IPS-18c (cell line): ENCODE measurements around the gene LCOR.

Experiments
- H3K4me3 ChIP-seq: 2 replicates; pipeline ENCODE4 v1.7.0; 2013; ENCODE audit warnings: low read depth, mild to moderate bottlenecking, low read length, moderate library complexity; ENCODE audit not compliant: insufficient read depth
- H3K9me3 ChIP-seq: one replicate; pipeline ENCODE4 v1.6.1; 2013; ENCODE audit warnings: mild to moderate bottlenecking, low read length, moderate library complexity; ENCODE audit not compliant: control insufficient read depth, insufficient read depth

LCOR gene

DNA sequence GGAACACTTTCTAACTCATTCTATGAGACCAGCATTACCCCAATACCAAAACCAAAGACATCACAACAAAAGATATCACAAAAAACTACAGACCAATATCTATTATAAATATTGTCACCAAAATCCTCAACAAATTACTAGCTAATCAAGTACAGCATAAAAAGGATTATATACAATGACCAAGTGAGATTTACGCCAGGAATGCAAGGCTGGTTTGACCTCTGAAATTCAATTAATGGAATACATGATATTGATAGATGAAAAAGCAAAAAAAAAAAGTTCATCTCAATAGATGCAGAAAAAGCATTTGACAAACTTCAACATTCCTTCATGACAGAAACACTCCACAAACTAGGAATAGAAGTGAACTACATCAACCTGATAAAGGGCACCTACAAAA is 175.3 kb downstream of the LCOR start:
- Histone ChIP-seq H3K4me3 (no peak overlapping the region), H3K9me3 (no peaks in the 10 kb centered on the region)

DNA sequence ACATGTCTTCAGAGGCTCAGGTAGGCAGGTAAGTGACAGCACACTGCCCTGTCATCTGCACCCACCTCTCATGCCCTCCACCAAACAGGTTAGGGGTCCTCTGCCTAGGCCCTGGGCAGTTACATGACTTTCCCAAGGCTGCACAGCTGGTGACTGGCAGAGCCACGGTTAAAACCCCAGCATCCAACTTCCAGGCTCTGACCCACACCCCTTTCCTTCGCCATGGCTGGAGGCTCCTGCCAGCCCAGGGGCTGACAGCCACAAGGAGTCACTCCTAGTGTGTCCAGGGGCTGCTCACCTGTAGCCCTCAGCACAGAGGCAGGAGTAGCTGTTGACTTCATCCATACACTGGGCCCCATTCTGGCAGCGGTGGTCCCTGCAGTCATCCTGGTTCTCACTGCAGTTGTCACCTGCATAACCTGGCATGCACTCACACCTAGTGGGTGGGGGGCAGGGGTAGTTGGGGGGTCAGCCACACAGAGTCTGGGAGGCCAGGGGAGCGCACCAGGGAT is 178.7 kb downstream of the LCOR start:
- no peak overlapping the region for H3K4me3 ChIP-seq

DNA sequence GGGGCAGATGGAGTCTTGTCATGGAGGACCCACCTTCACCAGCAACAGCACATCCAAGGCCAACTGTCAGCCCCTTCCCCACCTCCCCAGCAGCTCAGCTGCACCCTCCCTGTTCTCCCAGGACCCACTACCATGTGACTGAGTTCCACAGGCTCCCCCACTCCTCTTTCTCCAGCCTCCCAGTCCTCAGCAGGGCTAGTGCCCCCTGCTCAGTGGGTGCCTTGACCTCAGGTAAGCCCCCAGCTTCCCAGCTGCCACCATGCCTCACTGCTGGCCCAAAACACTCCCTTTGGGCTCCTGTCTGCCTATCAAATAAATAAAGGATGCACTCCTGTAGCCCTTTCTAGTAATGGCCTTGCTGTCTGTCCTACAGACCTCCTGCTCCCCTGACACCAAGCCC is 179.3 kb downstream of the LCOR start:
- H3K4me3 ChIP-seq = no peak overlapping the region

More for the DNA sequence above, 178.7 kb downstream of the LCOR start:
- no peaks in the 10 kb centered on the region for H3K9me3 ChIP-seq

DNA sequence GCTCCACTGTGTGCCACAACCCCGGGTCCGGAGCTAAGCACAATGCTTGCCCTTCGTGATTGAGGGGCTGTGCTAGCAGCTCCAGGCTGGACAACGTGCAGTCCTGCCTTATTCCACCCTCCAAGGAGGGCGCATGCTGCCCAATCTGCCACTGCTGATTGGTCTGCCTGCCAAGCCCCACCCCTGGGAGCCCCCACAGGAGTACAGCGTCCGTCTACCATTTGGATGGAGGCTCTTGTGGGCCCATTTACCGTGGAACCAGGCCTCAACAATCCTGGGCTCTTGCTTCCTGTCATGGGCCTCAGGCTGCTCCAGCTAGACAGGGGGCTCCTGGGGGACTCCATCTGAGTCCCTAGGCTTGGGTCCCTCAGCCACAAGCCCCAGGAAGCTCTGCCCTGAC is 180.4 kb downstream of the LCOR start:
- Histone ChIP-seq H3K9me3 (no peaks in the 10 kb centered on the region), H3K4me3 (no peak overlapping the region)

More for the DNA sequence above, 179.3 kb downstream of the LCOR start:
- H3K9me3 ChIP-seq = no peaks in the 10 kb centered on the region

DNA sequence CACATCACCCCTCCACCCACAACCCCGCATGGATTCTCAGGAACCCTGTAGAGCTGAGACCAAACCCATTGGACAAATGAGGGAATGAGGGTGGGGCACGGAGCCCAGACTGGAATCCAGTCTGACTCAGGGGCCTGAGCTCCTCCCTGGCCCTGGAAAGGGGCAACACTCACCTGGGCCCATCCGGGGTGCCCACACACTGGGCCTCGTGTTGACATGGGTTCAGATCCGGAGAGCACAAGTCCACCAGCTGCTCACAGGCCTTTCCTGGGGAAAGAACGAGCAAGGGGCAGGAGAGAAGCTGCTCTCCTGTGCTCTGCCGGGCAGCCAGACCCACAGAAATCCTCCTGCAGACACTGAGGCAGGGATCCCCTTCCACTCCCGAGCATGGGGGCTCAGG is 181.5 kb downstream of the LCOR start:
- no peak overlapping the region for H3K4me3 ChIP-seq

DNA sequence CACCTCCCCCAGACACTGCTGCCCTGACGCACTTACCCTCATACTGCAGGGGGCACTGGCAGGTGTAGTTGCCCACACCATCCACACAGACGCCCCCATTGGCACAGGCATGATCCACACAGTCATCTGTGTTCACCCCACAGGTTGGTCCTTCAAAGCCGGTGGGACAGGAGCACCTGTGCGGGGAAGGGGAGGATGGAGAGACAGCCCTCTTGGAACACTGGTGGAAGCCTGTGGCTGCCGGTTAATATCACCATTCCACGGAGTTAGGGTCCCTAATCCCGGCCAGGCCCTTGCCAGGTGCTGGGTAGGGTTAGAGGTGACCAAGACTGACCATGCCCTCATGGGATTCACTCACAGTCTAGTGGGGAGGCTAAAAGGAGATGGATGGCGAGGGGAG is 181.9 kb downstream of the LCOR start:
- H3K4me3 ChIP-seq = no peak overlapping the region
- no peaks in the 10 kb centered on the region for H3K9me3 ChIP-seq

More for the DNA sequence above, 181.5 kb downstream of the LCOR start:
- no peaks in the 10 kb centered on the region for H3K9me3 ChIP-seq

DNA sequence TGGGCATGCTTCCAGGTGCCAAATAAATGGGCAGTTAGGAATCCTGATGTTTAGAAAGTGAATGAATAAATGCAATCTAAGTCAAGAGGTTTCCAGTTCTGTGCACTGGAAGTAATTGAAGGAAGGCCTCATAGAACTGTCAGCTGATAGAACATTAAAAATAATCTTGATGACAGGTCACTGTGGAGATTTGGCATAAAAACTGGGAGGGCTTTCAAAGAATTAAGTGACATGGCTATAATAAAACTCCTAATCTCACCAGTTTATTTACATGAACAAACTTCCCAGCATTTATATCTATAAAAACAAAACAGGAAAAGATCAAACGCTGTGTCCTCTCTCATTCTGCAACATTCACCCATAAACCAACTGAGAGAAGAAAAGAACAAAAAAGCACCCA is 183.1 kb downstream of the LCOR start:
- no peaks in the 10 kb centered on the region for H3K9me3 ChIP-seq
- H3K4me3 ChIP-seq = no peak overlapping the region

DNA sequence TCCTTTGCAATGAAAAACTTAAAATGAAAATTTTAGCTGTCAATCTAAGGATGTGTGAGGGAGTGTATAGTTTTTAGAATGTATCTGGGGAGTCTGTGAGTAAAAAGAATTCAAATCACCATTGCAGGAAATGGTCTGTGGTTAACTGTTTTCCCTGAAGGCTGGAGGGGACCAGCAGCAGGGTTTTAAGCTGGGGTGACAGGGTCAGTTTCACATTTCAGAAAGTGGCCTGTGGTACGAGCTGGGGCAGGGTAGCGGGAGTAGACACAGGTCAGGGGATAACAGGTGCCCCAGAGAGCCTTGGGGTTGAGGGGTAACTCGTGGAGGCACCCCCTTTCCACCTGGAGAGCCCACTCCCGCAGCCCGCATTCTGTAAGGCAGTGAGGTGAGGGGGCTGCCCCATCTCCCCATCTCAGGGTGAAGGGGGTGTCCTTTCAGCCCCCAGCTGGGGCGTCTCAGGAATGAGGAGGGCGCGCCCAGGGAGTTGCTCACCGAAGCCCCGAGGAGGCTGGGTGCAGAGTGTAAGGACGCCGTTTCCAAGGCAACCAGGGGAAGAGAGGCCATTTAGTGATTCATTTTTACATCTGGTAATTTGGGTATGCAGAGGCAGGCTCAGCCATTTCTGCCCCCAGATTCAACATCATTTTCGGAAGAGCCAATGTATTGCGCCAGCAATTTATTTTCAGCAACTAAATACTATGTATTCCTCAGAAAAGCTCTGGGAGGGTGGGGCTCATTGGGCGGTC is 184.8 kb downstream of the LCOR start:
- Histone ChIP-seq H3K9me3 (no peaks in the 10 kb centered on the region), H3K4me3 (no peak overlapping the region)

DNA sequence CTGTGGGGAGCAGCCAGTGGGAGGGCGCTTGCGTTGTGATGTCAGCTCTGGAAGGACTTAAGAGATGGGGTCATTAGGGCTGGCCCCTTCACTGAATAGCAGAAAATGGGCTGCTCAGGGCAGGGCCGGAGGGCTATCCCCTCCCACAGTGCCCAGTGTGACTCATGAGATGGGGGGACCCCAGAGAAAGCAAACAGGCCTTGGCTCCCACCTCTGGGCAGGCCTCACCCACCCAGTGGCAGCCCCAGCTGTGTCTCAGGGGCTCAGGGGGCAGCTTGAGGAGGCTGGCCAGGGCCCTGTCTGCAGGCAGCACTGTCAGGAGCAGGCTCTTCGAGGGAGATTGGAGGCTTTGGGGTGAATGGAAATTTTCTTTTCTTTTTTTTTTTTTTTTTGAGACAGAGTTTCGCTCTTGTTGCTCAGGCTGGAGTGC is 185.4 kb downstream of the LCOR start:
- Histone ChIP-seq H3K9me3 (no peaks in the 10 kb centered on the region), H3K4me3 (no peak overlapping the region)

DNA sequence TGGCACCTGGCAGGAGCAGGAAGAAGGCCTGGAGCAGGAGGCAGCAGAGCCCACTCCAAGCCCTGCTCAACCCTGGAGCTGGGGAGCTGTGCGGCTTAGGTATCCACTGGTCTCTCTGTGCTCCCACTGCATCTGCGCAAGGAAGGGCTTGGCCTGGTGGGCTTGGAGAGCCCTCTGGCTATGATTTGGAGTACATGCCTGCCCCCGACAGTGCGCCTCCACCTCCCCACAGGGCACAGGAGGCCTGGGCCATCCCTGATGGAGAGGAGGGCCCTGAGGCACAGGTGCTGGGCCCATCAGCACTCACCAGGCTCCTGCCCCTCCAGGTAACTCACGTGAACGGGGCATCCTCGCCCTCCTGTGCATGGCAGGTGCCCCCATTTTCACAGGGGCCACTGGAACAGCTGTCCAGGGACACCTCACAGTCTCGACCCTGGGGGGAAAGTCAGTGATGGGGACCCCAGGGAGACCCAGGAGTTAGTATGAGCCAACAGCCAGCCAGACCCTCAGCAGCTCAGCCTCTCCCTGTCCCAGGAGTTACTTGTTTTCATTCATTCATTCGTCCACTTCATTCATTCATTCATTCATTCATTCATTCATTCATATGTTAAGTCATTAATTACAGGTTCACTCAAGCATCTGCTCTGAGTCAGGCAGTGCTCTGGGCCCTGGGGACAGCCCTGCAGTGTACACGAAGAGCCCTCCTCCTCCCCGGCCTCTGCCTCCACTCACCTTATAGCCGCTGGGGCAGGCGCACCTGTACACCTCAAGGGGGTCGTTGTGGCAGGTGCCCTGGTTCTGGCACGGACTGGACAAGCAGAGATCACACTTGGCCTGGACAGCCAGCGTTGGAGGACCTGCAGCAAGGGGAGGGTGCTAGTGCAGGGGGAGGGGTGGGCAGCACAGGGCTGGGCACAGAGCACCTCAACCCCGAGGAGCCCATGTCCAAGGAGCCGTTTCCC is 186.4 kb downstream of the LCOR start:
- Histone ChIP-seq H3K4me3 (no peak overlapping the region), H3K9me3 (no peaks in the 10 kb centered on the region)

DNA sequence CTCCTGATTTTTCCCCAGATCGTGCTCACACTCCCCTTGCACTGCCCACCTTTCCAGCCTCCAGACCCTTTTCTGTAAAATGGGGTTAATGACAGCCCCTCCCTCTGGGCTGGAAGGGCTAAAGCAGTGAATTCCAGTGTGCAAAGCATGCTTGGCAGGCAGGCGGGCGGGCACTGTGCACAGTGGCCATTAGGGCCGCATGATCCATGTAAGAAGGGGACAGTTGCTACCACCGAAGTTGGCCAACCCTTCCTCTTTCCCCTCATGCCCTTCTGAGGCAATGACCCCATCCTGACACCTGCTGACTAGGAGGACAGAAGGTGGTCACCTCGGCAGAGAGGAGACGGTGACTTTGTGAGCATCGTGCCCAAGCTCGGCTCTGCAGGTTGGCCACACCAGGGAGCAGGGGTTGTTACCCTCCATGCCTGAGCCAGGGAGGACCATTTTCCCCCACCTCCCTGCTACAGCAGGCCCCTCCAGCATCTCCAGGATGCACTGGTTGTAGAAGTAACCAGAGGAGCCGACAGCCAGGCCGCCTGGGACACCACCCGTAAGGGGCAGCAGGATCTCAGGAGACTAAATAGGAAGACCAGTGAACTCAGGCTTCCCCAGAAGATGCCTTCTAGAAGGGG is 187.2 kb downstream of the LCOR start:
- H3K4me3 ChIP-seq = no peak overlapping the region
- no peaks in the 10 kb centered on the region for H3K9me3 ChIP-seq

DNA sequence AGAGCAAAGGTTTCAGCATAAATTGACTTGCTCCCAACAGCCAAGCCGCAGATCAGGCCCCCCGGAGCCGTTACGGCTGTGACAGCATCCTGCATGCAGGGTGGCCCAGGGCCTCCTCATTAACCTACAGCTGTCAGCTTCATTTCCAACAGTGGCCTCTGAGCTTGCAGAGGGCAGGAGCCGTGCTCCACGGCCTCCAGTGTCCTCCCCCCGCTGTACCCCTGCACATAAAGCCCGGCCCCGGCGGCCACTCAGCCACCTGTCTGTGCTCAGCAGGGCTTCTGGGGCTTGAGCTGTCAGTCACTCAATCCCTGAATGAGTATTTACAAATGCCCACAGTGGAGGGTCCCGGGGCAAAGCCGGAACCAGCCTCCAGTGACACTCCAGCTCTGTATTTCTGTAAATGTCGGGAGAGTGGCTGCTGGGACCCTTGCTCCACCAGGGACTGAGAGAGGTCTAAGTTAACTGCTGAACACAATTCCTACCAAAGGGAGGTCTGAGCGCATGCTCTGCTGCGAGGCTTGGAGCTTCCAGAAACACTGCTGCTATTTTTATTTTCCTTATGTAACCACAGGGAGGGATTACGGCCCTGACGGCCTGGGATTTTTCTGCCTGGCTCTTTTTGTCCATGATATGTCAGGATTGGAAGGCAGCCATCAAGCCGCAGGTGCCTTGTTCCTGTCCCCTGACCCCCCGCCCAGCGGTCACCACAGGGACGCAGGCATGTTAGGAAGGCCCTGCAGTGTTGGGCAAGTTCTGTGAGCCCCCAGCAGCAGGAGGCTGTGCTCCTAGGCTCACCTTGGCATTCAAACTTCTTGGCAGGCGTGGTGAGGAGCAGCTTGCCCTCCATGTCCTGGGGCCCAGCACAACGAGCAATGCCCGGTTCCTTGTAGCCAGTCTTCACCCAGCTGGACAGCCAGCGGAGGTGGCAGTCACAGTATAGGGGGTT is 188.6 kb downstream of the LCOR start:
- Histone ChIP-seq H3K4me3 (no peak overlapping the region), H3K9me3 (no peaks in the 10 kb centered on the region)

DNA sequence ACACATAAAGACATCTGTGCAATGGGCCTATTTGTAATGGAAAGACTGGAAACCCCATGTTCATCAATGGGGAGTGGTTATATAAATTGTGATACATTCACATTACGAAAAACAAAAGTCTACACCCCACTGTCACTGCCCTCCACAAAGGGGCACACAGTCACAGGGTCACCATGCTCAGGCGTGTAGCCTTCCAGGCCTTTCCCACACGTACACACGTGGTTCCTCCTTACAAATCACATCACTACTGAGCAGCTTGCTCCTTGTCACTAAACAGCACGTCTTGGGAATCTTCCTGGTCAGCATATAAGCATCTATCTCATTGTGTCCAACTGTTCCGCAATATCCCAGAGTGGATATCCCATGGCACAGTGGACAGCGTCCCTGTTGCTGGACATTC is 190.5 kb downstream of the LCOR start:
- Histone ChIP-seq H3K4me3 (no peak overlapping the region), H3K9me3 (no peaks in the 10 kb centered on the region)

DNA sequence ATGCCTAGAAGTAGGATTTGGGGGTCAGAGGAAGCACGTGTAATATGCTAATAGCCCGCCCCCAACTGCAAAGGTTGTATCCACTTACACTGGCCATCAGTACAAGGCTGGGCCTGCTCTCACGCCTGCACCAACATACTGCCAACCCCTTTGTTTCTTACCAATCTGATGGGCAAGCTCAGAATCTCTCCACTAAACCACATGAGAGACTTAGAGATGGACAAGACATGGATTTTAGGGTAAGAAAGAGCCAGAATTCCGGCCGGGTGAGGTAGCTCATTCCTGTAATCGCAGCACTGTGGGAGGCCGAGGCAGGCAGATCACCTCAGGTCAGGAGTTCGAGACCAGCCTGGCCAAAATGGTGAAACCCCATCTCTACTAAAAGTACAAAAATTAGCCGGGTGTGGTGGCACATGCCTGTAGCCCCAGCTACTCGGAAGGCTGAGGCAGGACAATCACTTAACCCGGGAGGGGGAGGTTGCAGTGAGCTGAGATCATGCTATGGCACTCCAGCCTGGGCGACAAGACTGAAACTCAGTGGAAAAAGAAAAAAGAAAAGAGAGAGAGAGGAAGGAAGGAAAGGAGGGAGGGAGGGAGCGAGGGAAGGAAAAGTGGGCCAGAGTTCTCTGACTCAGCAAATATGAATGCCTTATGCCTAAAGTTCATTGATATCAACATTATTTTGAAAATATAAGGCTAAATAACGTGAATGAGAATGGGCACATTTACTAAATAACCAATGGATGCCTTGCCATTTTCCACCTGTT is 191.5 kb downstream of the LCOR start:
- H3K9me3 ChIP-seq = no peaks in the 10 kb centered on the region
- H3K4me3 ChIP-seq = no peak overlapping the region

DNA sequence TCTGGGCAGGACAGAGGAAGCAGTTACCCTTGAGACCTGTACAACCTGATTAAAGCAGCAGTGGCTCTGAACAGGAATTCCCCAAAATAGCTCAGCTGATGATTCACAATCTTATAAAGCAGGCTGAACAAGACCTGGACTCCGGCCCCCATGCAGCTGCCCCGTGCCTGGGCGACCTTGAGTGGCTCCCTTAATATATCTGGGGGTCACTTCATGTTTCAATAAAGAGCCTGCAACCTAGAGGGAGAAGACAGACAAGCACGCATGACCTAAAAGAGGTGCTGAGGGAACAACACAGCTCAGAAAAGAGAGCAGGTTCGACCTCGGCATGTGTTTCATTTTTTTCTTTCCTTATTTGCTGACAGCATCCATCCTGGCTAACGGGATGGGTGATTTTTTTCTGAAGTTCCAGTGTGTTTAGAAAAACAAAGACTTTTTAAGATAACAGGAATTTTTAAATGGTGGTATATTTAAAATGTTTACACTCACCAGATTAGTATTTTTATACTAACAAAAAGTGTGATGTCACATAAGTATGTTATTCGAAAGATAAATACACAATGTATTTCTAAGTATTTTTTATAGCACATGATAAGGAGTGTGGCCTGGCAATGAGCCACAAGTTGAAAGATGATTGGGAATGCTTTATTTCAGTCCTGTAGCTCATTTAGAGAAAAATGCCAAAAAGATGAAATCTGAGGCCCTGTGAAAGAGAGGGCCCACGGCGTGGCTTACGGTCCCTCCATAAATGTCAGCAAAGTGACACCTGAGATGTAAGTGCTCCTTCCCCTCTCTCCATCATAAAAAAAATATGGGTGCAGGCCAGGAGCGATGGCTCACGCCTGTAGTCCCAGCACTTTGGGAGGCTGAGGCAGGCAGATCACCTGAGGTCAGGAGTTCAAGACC is 192.3 kb downstream of the LCOR start:
- Histone ChIP-seq H3K9me3 (no peaks in the 10 kb centered on the region), H3K4me3 (no peak overlapping the region)
